Transverse colon (tissue), 4 donors: ENCODE data around the gene NACAD. TPM values are rescaled to one million over a fixed set of nuclear protein-coding genes. Genes with fewer than 3 reads are reported as not detected.

Experiments
- DNase-seq: peaks from one replicate; pipeline ENCODE4 v3.0.0-alpha.2; 2019
- H3K27ac ChIP-seq, 4 donors: fragments of 200-600 bp; sonication (generic); 2 replicates each; pipeline ENCODE4 v1.5.1; 2016 to 2018; ENCODE audit warnings: inconsistent platforms in 4 of 4
- H3K27me3 ChIP-seq: fragments of 200-600 bp; sonication (generic); 2 replicates; pipeline ENCODE4 v1.5.1; 2017; ENCODE audit warnings: inconsistent platforms
- H3K36me3 ChIP-seq, 4 donors: fragments of 200-600 bp; sonication (generic); 2 replicates each; pipeline ENCODE4 v1.5.1; 2017 to 2019; ENCODE audit warnings: inconsistent platforms in 4 of 4
- H3K4me1 ChIP-seq, 4 donors: fragments of 200-600 bp; sonication (generic); 2 replicates each; pipeline ENCODE4 v1.5.1; 2017 to 2020; ENCODE audit warnings: inconsistent platforms in 4 of 4
- H3K4me3 ChIP-seq, 4 donors: fragments of 200-600 bp; sonication (generic); 1 replicate in 1 of 4; 2 replicates in 3 of 4; pipeline versions ENCODE4 v1.5.1 to v1.6.1; 2017 to 2019; ENCODE audit warnings: inconsistent platforms in 4 of 4
- H3K9me3 ChIP-seq, 2 donors: fragments of 200-600 bp; sonication (generic); 2 replicates each; pipeline ENCODE4 v1.5.1; 2017 to 2019; ENCODE audit warnings: inconsistent platforms in 2 of 2
- EP300 ChIP-seq: sonication (generic); formaldehyde crosslinking; IDR thresholded peaks from one replicate; pipeline ENCODE4 v1.6.1; 2017; ENCODE audit warnings: antibody characterized with exemption, low read depth
- POLR2A ChIP-seq: fragments of 450-650 bp; IDR thresholded peaks from one replicate; pipeline ENCODE4 v1.6.1; 2016; ENCODE audit warnings: antibody characterized with exemption, mild to moderate bottlenecking, moderate library complexity
- POLR2AphosphoS5 ChIP-seq, 3 donors: sonication (generic); formaldehyde crosslinking; IDR thresholded peaks; one replicate each; pipeline ENCODE4 v1.6.1; 2016; ENCODE audit warnings: antibody characterized with exemption in 3 of 3
- WGBS, 2 donors: methylation state at CpG; one replicate each; pipeline ENCODE4 v1.1.5; 2018; ENCODE audit warnings: low coverage in 1 of 2; 5-methylcytosine and 5-hydroxymethylcytosine counted together
- in situ Hi-C, 4 donors: fragments of 200-750 bp; cut with MboI; loops; one replicate each; pipeline versions ENCODE4 v1.15.0 to v1.15.1; 2017; ENCODE audit warnings: low sequenced_read_pairs in 3 of 4, low pct_ligation_motif_present in 1 of 4, low pct_unique_long_range_greater_than_20kb in 1 of 4
- intact Hi-C: fragments of 100-400 bp; cut with DNase I; formaldehyde crosslinking; loops from one replicate; pipeline ENCODE4 v1.15.1; 2023; ENCODE audit warnings: low total_unique reads
- total RNA-seq, 4 donors: library from RNA; depleted of rRNA; stranded (reverse); fragments of >200 nt; gene quantifications; one replicate each; pipeline ENCODE4 v1.1.0, GENCODE V29; 2016
- TF ChIP-seq, protein P1 (sequence below), 5 experiments: fragments of 200-600 bp in 3 of 5; fragments of 450-650 bp in 2 of 5; sonication (generic) in 3 of 5; IDR thresholded peaks; 1 replicate in 2 of 5; 2 replicates in 3 of 5; pipeline ENCODE4 v1.5.1; 2016 to 2017; ENCODE audit warnings: antibody characterized with exemption in 5 of 5, inconsistent platforms in 3 of 5, mild to moderate bottlenecking in 2 of 5, moderate library complexity in 1 of 5

NACAD gene
- total RNA-seq, 4 donors from 2014 or later: 1.1 to 5.2 (median 2.0) TPM

DNA sequence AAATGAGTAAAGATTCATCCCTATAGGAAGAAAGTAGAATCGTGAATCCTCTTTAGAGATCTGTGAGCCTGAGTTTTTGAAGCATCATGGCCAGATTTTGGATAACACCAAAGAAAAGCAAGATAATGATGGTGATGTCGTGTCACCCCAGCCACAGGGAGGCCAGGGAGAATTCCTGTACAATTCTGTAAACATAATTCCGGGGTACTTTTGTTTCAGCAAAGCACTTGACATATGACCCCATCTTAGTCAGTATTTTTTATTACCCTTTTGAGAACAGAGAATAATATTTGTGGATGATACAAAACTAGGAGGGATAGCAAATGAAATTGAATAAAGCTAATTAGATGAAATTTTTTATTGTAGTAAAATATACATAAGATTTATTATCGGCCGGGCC is 33.8 kb downstream of the NACAD start:
- Histone ChIP-seq H3K9me3 (no peaks in the 10 kb centered on the region), H3K27me3 (no peaks in the 10 kb centered on the region), H3K4me3 (no peak overlapping the region), H3K27ac (no peak overlapping the region), H3K4me1 (no peaks in the 10 kb centered on the region), H3K36me3 (no peaks in the 10 kb centered on the region)
- in situ Hi-C loops (no loop called here), intact Hi-C loops (no loop called here)
- DNase-seq: no peak
- WGBS, 2 donors: 93 to 96% methylated on average over 3 to 5 of the region's 5 CpGs
- TF ChIP-seq POLR2AphosphoS5 (IDR thresholded peaks at IDR 0.05) (no peak), POLR2A (no peak), EP300 (no peak)
- TF ChIP-seq, protein P1, sequence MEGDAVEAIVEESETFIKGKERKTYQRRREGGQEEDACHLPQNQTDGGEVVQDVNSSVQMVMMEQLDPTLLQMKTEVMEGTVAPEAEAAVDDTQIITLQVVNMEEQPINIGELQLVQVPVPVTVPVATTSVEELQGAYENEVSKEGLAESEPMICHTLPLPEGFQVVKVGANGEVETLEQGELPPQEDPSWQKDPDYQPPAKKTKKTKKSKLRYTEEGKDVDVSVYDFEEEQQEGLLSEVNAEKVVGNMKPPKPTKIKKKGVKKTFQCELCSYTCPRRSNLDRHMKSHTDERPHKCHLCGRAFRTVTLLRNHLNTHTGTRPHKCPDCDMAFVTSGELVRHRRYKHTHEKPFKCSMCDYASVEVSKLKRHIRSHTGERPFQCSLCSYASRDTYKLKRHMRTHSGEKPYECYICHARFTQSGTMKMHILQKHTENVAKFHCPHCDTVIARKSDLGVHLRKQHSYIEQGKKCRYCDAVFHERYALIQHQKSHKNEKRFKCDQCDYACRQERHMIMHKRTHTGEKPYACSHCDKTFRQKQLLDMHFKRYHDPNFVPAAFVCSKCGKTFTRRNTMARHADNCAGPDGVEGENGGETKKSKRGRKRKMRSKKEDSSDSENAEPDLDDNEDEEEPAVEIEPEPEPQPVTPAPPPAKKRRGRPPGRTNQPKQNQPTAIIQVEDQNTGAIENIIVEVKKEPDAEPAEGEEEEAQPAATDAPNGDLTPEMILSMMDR (IDR thresholded peaks at IDR 0.05): no peak

DNA sequence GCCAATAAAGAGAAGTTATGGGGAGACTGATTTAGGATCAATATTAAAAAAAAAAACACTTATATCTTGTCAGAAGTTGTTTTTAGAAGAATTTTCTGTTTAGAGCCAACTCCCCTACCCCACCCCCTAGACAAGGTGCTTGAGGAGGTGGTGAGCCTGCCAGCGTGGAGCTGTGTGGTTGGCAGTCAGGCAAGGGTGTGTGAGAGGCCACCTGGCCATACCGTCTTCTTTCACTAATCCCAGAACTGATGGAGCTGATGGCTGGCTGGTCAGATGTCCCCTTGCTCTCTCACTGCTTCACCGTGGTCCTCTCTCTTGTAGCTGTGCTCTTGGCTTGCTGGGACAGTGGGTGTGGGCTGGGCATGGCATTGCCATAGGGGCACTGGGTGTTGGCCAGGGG is 34.3 kb downstream of the NACAD start:
- intact Hi-C loops (no loop called here), in situ Hi-C loops (no loop called here)
- Histone ChIP-seq H3K27me3 (no peaks in the 10 kb centered on the region), H3K27ac (no peak overlapping the region), H3K4me3 (no peak overlapping the region), H3K36me3 (no peaks in the 10 kb centered on the region), H3K9me3 (no peaks in the 10 kb centered on the region), H3K4me1 (no peaks in the 10 kb centered on the region)
- WGBS, 2 donors: 87% methylated on average over 3 of the region's 3 CpGs; no CpG with 5 or more reads in 1 of the 2 donors
- no peak for DNase-seq
- TF ChIP-seq POLR2AphosphoS5 (IDR thresholded peaks at IDR 0.05) (no peak), POLR2A (no peak), EP300 (no peak)
- TF ChIP-seq, protein P1 (IDR thresholded peaks at IDR 0.05): no peak

DNA sequence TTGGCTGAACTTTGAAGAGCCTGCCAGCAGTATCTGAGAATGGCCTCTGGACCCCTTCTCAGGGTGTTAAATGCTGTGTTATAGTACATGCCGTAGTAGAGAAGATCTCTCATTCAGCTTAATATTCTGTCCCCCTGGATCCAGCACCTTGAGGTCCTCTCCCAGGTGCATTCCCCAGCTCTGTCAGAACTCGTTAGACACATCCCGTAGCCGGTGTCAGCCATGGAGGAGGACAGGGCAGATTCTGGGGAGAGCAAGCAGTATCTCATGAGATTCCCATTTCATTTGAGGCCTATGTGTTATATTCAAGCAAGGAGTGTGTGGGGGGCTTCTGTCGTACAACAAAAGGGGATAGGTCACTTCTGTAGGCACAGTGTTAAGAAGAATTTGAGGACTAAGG is 34.8 kb downstream of the NACAD start:
- intact Hi-C loops (no loop called here), in situ Hi-C loops (no loop called here)
- H3K4me1 ChIP-seq: no peaks in the 10 kb centered on the region
- H3K36me3 ChIP-seq: no peaks in the 10 kb centered on the region
- no peak overlapping the region for H3K27ac ChIP-seq
- WGBS, 2 donors: 96 to 100% methylated on average over 1 to 5 of the region's 5 CpGs
- no peaks in the 10 kb centered on the region for H3K9me3 ChIP-seq
- H3K4me3 ChIP-seq: no peak overlapping the region
- no peak for DNase-seq
- H3K27me3 ChIP-seq: no peaks in the 10 kb centered on the region
- TF ChIP-seq, protein P1 (IDR thresholded peaks at IDR 0.05): no peak
- TF ChIP-seq POLR2AphosphoS5 (IDR thresholded peaks at IDR 0.05) (no peak), POLR2A (no peak), EP300 (no peak)

DNA sequence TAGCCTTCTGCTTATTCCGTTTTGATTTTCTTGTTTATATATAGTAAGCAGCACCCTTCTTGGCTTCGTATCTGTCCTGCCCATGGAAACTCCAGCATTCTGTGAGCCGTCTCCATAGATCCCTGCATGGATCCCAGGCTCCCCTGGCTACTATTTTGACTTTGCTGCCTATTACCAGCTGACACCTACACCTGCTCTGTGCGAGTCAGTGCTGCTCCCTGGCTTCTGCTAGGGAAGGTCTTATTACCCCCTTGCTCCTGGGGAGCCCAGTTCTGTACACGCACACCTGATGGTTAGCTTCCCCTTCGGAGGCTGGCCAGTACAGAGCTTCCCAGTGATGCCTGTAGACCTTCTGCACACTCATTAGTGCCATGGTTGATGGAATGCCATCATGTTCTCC is 35.4 kb downstream of the NACAD start:
- no peak overlapping the region for H3K27ac ChIP-seq
- intact Hi-C loops (no loop called here), in situ Hi-C loops (no loop called here)
- 92 to 93% methylated on average over 2 to 6 of the region's 6 CpGs for WGBS, 2 donors
- no peaks in the 10 kb centered on the region for H3K27me3 ChIP-seq
- no peaks in the 10 kb centered on the region for H3K36me3 ChIP-seq
- no peaks in the 10 kb centered on the region for H3K4me1 ChIP-seq
- TF ChIP-seq POLR2AphosphoS5 (IDR thresholded peaks at IDR 0.05): no peak
- no peak for TF ChIP-seq POLR2A
- TF ChIP-seq, protein P1 (IDR thresholded peaks at IDR 0.05): no peak
- no peak for TF ChIP-seq EP300
- DNase-seq: no peak
- no peaks in the 10 kb centered on the region for H3K9me3 ChIP-seq
- H3K4me3 ChIP-seq: no peak overlapping the region
